Stimulated activated CD8-positive, alpha-beta memory T cell treated with anti-CD3 and anti-CD28 coated beads, Interleukin-12 subunit alpha, Interleukin-12 subunit beta, amount 100 ng/mL, for 4 hours (primary cell): ENCODE data around the gene ACMSD.
"Not testable (repeated sequence)": the region's sequence is repeated elsewhere in the genome, so short reads cannot be mapped to it uniquely, and the experiment has no call there.

Source experiments
- DNase-seq: peaks from one replicate; pipeline ENCODE4 v3.0.0-alpha.2; 2020; ENCODE audit warnings: low read depth

Gene ACMSD

GRCh38 chr2:134907441-134908116 is 69.2 kb downstream of the ACMSD start:
- not testable (repeated sequence) for DNase-seq

GRCh38 chr2:134910763-134911399 is 72.5 kb downstream of the ACMSD start:
- no peak for DNase-seq

GRCh38 chr2:134911400-134911785 is 73.0 kb downstream of the ACMSD start:
- DNase-seq, result no peak

- no peak for DNase-seq
These were observed 73.9 kb downstream of the ACMSD start for GRCh38 chr2:134912361-134912760.

- DNase-seq, result no peak
These were observed 79.0 kb downstream of the ACMSD start for GRCh38 chr2:134917360-134917865.

- no peak for DNase-seq
These were observed 79.6 kb downstream of the ACMSD start for GRCh38 chr2:134917888-134918525.

GRCh38 chr2:134918526-134919340 is 80.3 kb downstream of the ACMSD start, which contains the start of gene CCNT2:
Gene CCNT2 (plus strand): TSS chr2:134918822. CDS start chr2:134918855, 33 bp downstream.
- peak; percentile 100 for DNase-seq

GRCh38 chr2:134919341-134920210 is 81.2 kb downstream of the ACMSD start:
- DNase-seq, result no peak

- no peak for DNase-seq
These were observed 86.5 kb downstream of the ACMSD start for GRCh38 chr2:134924912-134925311.

GRCh38 chr2:134926231-134926931 is 88.0 kb downstream of the ACMSD start:
- DNase-seq, result no peak

- no peak for DNase-seq
These were observed 88.8 kb downstream of the ACMSD start for GRCh38 chr2:134927195-134927594.

GRCh38 chr2:134932864-134933526 is 94.6 kb downstream of the ACMSD start:
- DNase-seq, result no peak

GRCh38 chr2:134933732-134934131 is 95.3 kb downstream of the ACMSD start:
- DNase-seq, result no peak

- no peak for DNase-seq
These were observed 95.7 kb downstream of the ACMSD start for GRCh38 chr2:134934150-134934549.

- DNase-seq, result no peak
These were observed 96.2 kb downstream of the ACMSD start for GRCh38 chr2:134934641-134935040.

- no peak for DNase-seq
These were observed 98.3 kb downstream of the ACMSD start for GRCh38 chr2:134936691-134937090.

- no peak for DNase-seq
These were observed 105.1 kb downstream of the ACMSD start for GRCh38 chr2:134943540-134943939.

- DNase-seq, result no peak
These were observed 106.6 kb downstream of the ACMSD start for GRCh38 chr2:134944975-134945374.

- DNase-seq, result no peak
These were observed 107.7 kb downstream of the ACMSD start for GRCh38 chr2:134946073-134946472.
